H1 (cell line): Measurements from ENCODE around the gene HRCT1. TPM values are rescaled to one million over a fixed set of nuclear protein-coding genes. Genes with fewer than 3 reads are reported as not detected.

Experiments used
- CTCF ChIA-PET: fragments of 300-600 bp; sonication (Branson Sonifier 250); formaldehyde crosslinking; loops from one replicate; lab custom pipeline; 2021; ENCODE audit not compliant: partially characterized antibody; lab: Charles Lee
- POLR2A ChIA-PET: fragments of 300-600 bp; sonication (Branson Sonifier 250); formaldehyde crosslinking; loops from one replicate; lab custom pipeline; 2021; ENCODE audit warnings: inconsistent platforms; ENCODE audit not compliant: partially characterized antibody; lab: Charles Lee
- DNase-seq, 2 experiments: peaks; one replicate each; pipeline versions ENCODE4 v3.0.0 to v3.0.0-alpha.2; 2010 to 2022; ENCODE audit warnings: low spot score in 2 of 2, low read depth in 1 of 2, mixed read lengths in 1 of 2
- FAIRE-seq: peaks from 2 replicates; lab custom pipeline; 2011; peaks lifted over from hg19 to GRCh38; lab: Jason Lieb, UNC
- H2AFZ ChIP-seq: 2 replicates; pipeline ENCODE4 v1.8.1; 2012; ENCODE audit warnings: low read length, inconsistent platforms
- H2AK5ac ChIP-seq: 2 replicates; pipeline ENCODE4 v1.6.1; 2013; ENCODE audit warnings: low read depth, low read length
- H2BK120ac ChIP-seq: replicated peaks from 2 replicates; pipeline ENCODE3; 2013; ENCODE audit warnings: low read depth, low read length, inconsistent platforms
- H2BK12ac ChIP-seq: 2 replicates; pipeline ENCODE4 v1.6.1; 2013; ENCODE audit warnings: low read depth, low read length
- H2BK15ac ChIP-seq: 2 replicates; pipeline ENCODE4 v1.6.1; 2013; ENCODE audit warnings: low read length
- H2BK20ac ChIP-seq: 2 replicates; pipeline ENCODE4 v1.6.1; 2013; ENCODE audit warnings: low read length
- H2BK5ac ChIP-seq: 2 replicates; pipeline ENCODE4 v1.6.1; 2013; ENCODE audit warnings: low read depth, low read length
- H3K14ac ChIP-seq: 2 replicates; pipeline ENCODE4 v1.6.1; 2013; ENCODE audit warnings: inconsistent platforms; ENCODE audit not compliant: insufficient read length
- H3K18ac ChIP-seq: 2 replicates; pipeline ENCODE4 v1.6.1; 2013; ENCODE audit warnings: low read length; ENCODE audit errors: extremely low read depth
- H3K23ac ChIP-seq: 2 replicates; pipeline ENCODE4 v1.6.1; 2013; ENCODE audit warnings: inconsistent platforms; ENCODE audit not compliant: insufficient read length
- H3K23me2 ChIP-seq: 2 replicates; pipeline ENCODE4 v1.6.1; 2013; ENCODE audit warnings: low read depth, low read length
- H3K27ac ChIP-seq: 2 replicates; pipeline ENCODE4 v1.6.1; 2011; ENCODE audit warnings: low read depth, low read length, inconsistent platforms
- H3K27me3 ChIP-seq, 4 experiments: replicated peaks in 1 of 4; 1 replicate in 1 of 4; 2 replicates in 3 of 4; pipeline versions ENCODE4 v1.6.1 to v1.8.1; 2011 to 2013; ENCODE audit warnings: low read length in 3 of 4, mild to moderate bottlenecking in 3 of 4, inconsistent platforms in 2 of 4, mixed read lengths in 2 of 4, moderate library complexity in 1 of 4; ENCODE audit not compliant: control insufficient read depth in 3 of 4, insufficient read depth in 3 of 4; ENCODE audit errors: extremely low read depth in 1 of 4
- H3K36me3 ChIP-seq, 4 experiments: 2 replicates each; pipeline versions ENCODE4 v1.6.1 to v1.8.1; 2011 to 2013; ENCODE audit warnings: mild to moderate bottlenecking in 4 of 4, low read length in 3 of 4, moderate library complexity in 2 of 4, control low read depth in 1 of 4, inconsistent platforms in 1 of 4; ENCODE audit not compliant: insufficient read depth in 4 of 4, control insufficient read depth in 2 of 4
- H3K4ac ChIP-seq: replicated peaks from 2 replicates; pipeline ENCODE3; 2013; ENCODE audit warnings: low read length, low read depth, mixed read lengths, inconsistent platforms; ENCODE audit not compliant: insufficient read length
- H3K4me1 ChIP-seq, 4 experiments: replicated peaks in 1 of 4; 1 replicate in 1 of 4; 2 replicates in 3 of 4; pipeline versions ENCODE4 v1.6.1 to v1.8.1; 2011 to 2013; ENCODE audit warnings: low read length in 3 of 4, inconsistent platforms in 2 of 4, mixed read lengths in 1 of 4; ENCODE audit not compliant: insufficient read depth in 4 of 4, control insufficient read depth in 3 of 4
- H3K4me2 ChIP-seq, 2 experiments: 2 replicates each; pipeline versions ENCODE4 v1.6.1 to v1.8.1; 2011 to 2013; ENCODE audit warnings: low read depth in 2 of 2, low read length in 2 of 2, control low read depth in 1 of 2, inconsistent platforms in 1 of 2, mild to moderate bottlenecking in 1 of 2; ENCODE audit not compliant: insufficient read depth in 1 of 2
- H3K4me3 ChIP-seq, 4 experiments: fragments of 200-600, 300-600 bp in 1 of 4; sonication (generic), shearing (Covaris generic), sonication (Bioruptor Twin) in 1 of 4; 2 replicates each; pipeline versions ENCODE4 v1.5.1 to v1.8.1; 2011 to 2016; ENCODE audit warnings: low read length in 4 of 4, low read depth in 3 of 4, control low read depth in 2 of 4, inconsistent platforms in 2 of 4, mild to moderate bottlenecking in 2 of 4, mixed read lengths in 1 of 4, moderate library complexity in 1 of 4; ENCODE audit not compliant: insufficient read depth in 2 of 4; ENCODE audit errors: extremely low read depth in 1 of 4
- H3K56ac ChIP-seq: replicated peaks from 2 replicates; pipeline ENCODE3; 2013; ENCODE audit warnings: low read depth, mild to moderate bottlenecking, mixed read lengths, low read length, inconsistent platforms; ENCODE audit not compliant: insufficient read length
- H3K79me1 ChIP-seq: 2 replicates; pipeline ENCODE4 v1.6.1; 2013; ENCODE audit warnings: low read depth, low read length, control low read depth
- H3K79me2 ChIP-seq, 2 experiments: 2 replicates each; pipeline versions ENCODE4 v1.6.1 to v1.8.1; 2012 to 2013; ENCODE audit warnings: low read length in 2 of 2, mild to moderate bottlenecking in 2 of 2, inconsistent platforms in 1 of 2; ENCODE audit not compliant: insufficient read depth in 2 of 2, control insufficient read depth in 1 of 2
- H3K9ac ChIP-seq, 4 experiments: replicated peaks in 1 of 4; 1 replicate in 1 of 4; 2 replicates in 3 of 4; pipeline versions ENCODE4 v1.6.1 to v1.8.1; 2011 to 2013; ENCODE audit warnings: low read depth in 3 of 4, low read length in 3 of 4, control low read depth in 2 of 4, mild to moderate bottlenecking in 2 of 4, moderate library complexity in 2 of 4, inconsistent platforms in 1 of 4; ENCODE audit errors: extremely low read depth in 1 of 4
- H3K9me3 ChIP-seq, 2 experiments: 2 replicates each; pipeline versions ENCODE4 v1.6.1 to v1.8.1; 2012 to 2013; ENCODE audit warnings: mild to moderate bottlenecking in 2 of 2, moderate library complexity in 2 of 2, control low read depth in 1 of 2, inconsistent platforms in 1 of 2, low read depth in 1 of 2, low read length in 1 of 2, mixed read lengths in 1 of 2; ENCODE audit not compliant: insufficient read depth in 2 of 2
- H4K20me1 ChIP-seq, 2 experiments: replicated peaks in 1 of 2; 2 replicates each; pipeline versions ENCODE3 to v1.8.1; 2011 to 2013; ENCODE audit warnings: inconsistent platforms in 2 of 2, low read length in 2 of 2, mild to moderate bottlenecking in 1 of 2; ENCODE audit not compliant: insufficient read depth in 2 of 2, control insufficient read depth in 1 of 2
- H4K5ac ChIP-seq: 2 replicates; pipeline ENCODE4 v1.6.1; 2013; ENCODE audit warnings: low read length, low read depth, mixed read lengths, inconsistent platforms; ENCODE audit not compliant: insufficient read length
- H4K8ac ChIP-seq: 2 replicates; pipeline ENCODE4 v1.8.0; 2013; ENCODE audit warnings: mild to moderate bottlenecking, moderate library complexity, low read length, inconsistent platforms; ENCODE audit not compliant: insufficient read depth; ENCODE audit errors: extremely low read depth
- H4K91ac ChIP-seq: replicated peaks from 2 replicates; pipeline ENCODE3; 2013; ENCODE audit warnings: low read length, mixed read lengths, inconsistent platforms; ENCODE audit not compliant: insufficient read length
- ASH2L ChIP-seq: fragments of 200-600, 300-600 bp; sonication (generic); IDR thresholded peaks from one replicate; pipeline ENCODE4 v1.7.1; 2017; ENCODE audit warnings: low read length
- BCL11A ChIP-seq, 2 experiments: IDR thresholded peaks; one replicate each; pipeline ENCODE4 v1.6.1; 2011; ENCODE audit warnings: low read depth in 2 of 2, low read length in 2 of 2, mild to moderate bottlenecking in 2 of 2
- CEBPB ChIP-seq: IDR thresholded peaks from 2 replicates; pipeline ENCODE4 v1.6.1; 2012; ENCODE audit warnings: low read depth, low read length
- MAX ChIP-seq: IDR thresholded peaks from 2 replicates; pipeline ENCODE4 v1.6.1; 2012; ENCODE audit warnings: inconsistent platforms
- POU5F1 ChIP-seq: IDR thresholded peaks from 2 replicates; pipeline ENCODE4 v1.6.1; 2011; ENCODE audit warnings: low read depth, mild to moderate bottlenecking, low read length, moderate library complexity
- SIRT6 ChIP-seq: IDR thresholded peaks from one replicate; pipeline ENCODE4 v1.7.1; 2012; ENCODE audit warnings: low read length, inconsistent platforms
- SIX5 ChIP-seq: IDR thresholded peaks from 2 replicates; pipeline ENCODE4 v1.6.1; 2011; ENCODE audit warnings: mild to moderate bottlenecking, low read depth, low read length
- TAF7 ChIP-seq: optimal IDR thresholded peaks from 2 replicates; pipeline ENCODE3; 2011; ENCODE audit warnings: low read depth, mild to moderate bottlenecking, inconsistent platforms, low read length, moderate library complexity, borderline replicate concordance
- TCF12 ChIP-seq: IDR thresholded peaks from 2 replicates; pipeline ENCODE4 v1.6.1; 2011; ENCODE audit warnings: low read depth, mild to moderate bottlenecking, low read length
- WGBS, 2 experiments: shearing (Covaris generic) in 1 of 2; methylation state at CpG; one replicate each; pipeline versions ENCODE4 v1.1.6 to v1.1.7; 2013 to 2015; ENCODE audit warnings: low lambda C conversion rate in 2 of 2, mixed read lengths in 2 of 2, inconsistent platforms in 1 of 2, low coverage in 1 of 2, missing lambda C conversion rate in 1 of 2; ENCODE audit not compliant: insufficient replicate concordance in 2 of 2, insufficient coverage in 1 of 2, insufficient read length in 1 of 2; ENCODE audit errors: extremely low coverage in 1 of 2, missing lambda C conversion rate in 1 of 2; 5-methylcytosine and 5-hydroxymethylcytosine counted together
- polyA plus RNA-seq, 7 experiments: library from polyadenylated mRNA; depleted of rRNA in 3 of 7; stranded (reverse) in 5 of 7; unstranded in 2 of 7; fragments of >200 nt in 5 of 7; fragments of 200-250 nt in 2 of 7; gene quantifications; 1 replicate in 5 of 7; 2 replicates in 1 of 7; 4 replicates in 1 of 7; pipeline versions ENCODE4 v1.2.1 to v1.2.3, GENCODE V29; 2011 to 2013; ENCODE audit warnings: missing spikeins in 2 of 7, mixed read lengths in 2 of 7
- total RNA-seq: library from RNA; stranded (reverse); fragmentation: NEBNext Ultra II Directional; extraction: Animal tissue kit (Norgen Biotek cat#: 25700); gene quantifications from 2 replicates; pipeline ENCODE4 v1.2.1, GENCODE V29; 2021

HRCT1 gene
- total and polyA plus RNA-seq, 2 of the 8 experiments (the other 6 are each of a cell fraction or from before 2014, with no cell fraction given) = not detected

GRCh38 chr9:35952526-35953191 is 46.7 kb downstream of the HRCT1 start:
- TF ChIP-seq SIRT6 (no peak), TCF12 (no peak), TAF7 (no peak), ASH2L (no peak), POU5F1 (no peak), MAX (no peak), SIX5 (no peak), BCL11A (IDR thresholded peaks at IDR 0.05; ENCODE audit: low read depth in 2 of 2, low read length in 2 of 2) (no peak), CEBPB (no peak)
- Histone ChIP-seq H4K8ac (no peak overlapping the region), H3K9ac (no peak overlapping the region), H2AK5ac (no peak overlapping the region), H4K5ac (no peak overlapping the region), H3K9me3 (no peaks in the 10 kb centered on the region), H3K18ac (no peak overlapping the region), H3K79me2 (no peaks in the 10 kb centered on the region), H3K23me2 (no peaks in the 10 kb centered on the region), H3K4me3 (no peak overlapping the region), H3K56ac (no peak overlapping the region), H2BK5ac (no peak overlapping the region), H3K4me1 (peaks cover 0 to 5% (median under 1%) of the 10 kb centered on the region in 4 experiments; a peak in 2 of 7 replicates), H3K4ac (no peak overlapping the region), H4K20me1 (no peaks in the 10 kb centered on the region), H4K91ac (no peak overlapping the region), H3K27me3 (peaks cover 0 to 2% (median 0%) of the 10 kb centered on the region in 4 experiments; a peak in 2 of 7 replicates), H3K27ac (no peak overlapping the region), H3K14ac (no peak overlapping the region), H2BK15ac (no peak overlapping the region), H3K4me2 (no peak overlapping the region), H3K79me1 (no peaks in the 10 kb centered on the region), H2BK12ac (0 out of 2 replicates have a peak overlapping the region, but pooled peaks have one; percentile 50), H3K23ac (no peak overlapping the region), H2BK120ac (no peak overlapping the region), H2BK20ac (no peak overlapping the region), H3K36me3 (no peaks in the 10 kb centered on the region), H2AFZ (0 out of 2 replicates have a peak overlapping the region, but pooled peaks have one; percentile 45)
- ChIA-PET CTCF (interaction anchor here (0.6 to 2.2 kb wide), 9 partner anchors 10 to 611 kb away, joined by 3 to 10 read pairs (median 3); no protein-coding TSS in a partner anchor), POLR2A (interaction anchor here (1.2 kb wide), 1 partner anchor 12 kb away, joined by 3 read pairs; no protein-coding TSS in a partner anchor)
- FAIRE-seq (no peak), DNase-seq (no peak)
- WGBS, 2 experiments = 63% methylated on average over 6 of the region's 6 CpGs; no CpG with 5 or more reads in 1 of the 2 experiments
